MV-4-11 (cell line): ENCODE results near the gene THOC6.

Experiments used
- DNase-seq: peaks from one replicate; lab custom pipeline; 2025; lab: John Stamatoyannopoulos, UW

The THOC6 gene

GRCh38 chr16:3015865-3016521 is 7.8 kb upstream of the THOC6 start:
- no peak for DNase-seq

- no peak for DNase-seq
These were observed 6.5 kb upstream of the THOC6 start for GRCh38 chr16:3017344-3017743.

- DNase-seq: no peak
These were observed 5.9 kb upstream of the THOC6 start, which contains the start of gene CLDN6 for GRCh38 chr16:3017794-3018506. Gene CLDN6 (minus strand): TSS chr16:3018183. CDS start chr16:3016021, 2,162 bp downstream.

GRCh38 chr16:3019594-3020246 is 4.1 kb upstream of the THOC6 start:
- DNase-seq: peak; percentile 49

GRCh38 chr16:3020247-3020603 is 3.6 kb upstream of the THOC6 start, which contains the start of gene TNFRSF12A:
Gene TNFRSF12A (plus strand): TSS chr16:3020368. CDS start chr16:3020398, 30 bp downstream.
- no peak for DNase-seq

GRCh38 chr16:3020604-3021448 is 3.0 kb upstream of the THOC6 start:
- DNase-seq: no peak

- DNase-seq: peak; percentile 51
These were observed 2.2 kb upstream of the THOC6 start for GRCh38 chr16:3021449-3022207.

GRCh38 chr16:3022208-3022683 is 1.6 kb upstream of the THOC6 start:
- DNase-seq: peak; percentile 71

- DNase-seq: peak; percentile 10
These were observed 986 bp upstream of the THOC6 start for GRCh38 chr16:3022684-3023414.

- DNase-seq: no peak
These were observed 493 bp upstream of the THOC6 start for GRCh38 chr16:3023415-3023668.

- DNase-seq: no peak
These were observed 1.5 kb downstream of the THOC6 start for GRCh38 chr16:3025032-3026002.

- DNase-seq: no peak
These were observed 2.2 kb downstream of the THOC6 start for GRCh38 chr16:3026003-3026378.

- DNase-seq: no peak
These were observed 3.0 kb downstream of the THOC6 start for GRCh38 chr16:3026609-3027488.

- no peak for DNase-seq
These were observed 3.6 kb downstream of the THOC6 start for GRCh38 chr16:3027489-3027795.

GRCh38 chr16:3027983-3028715 is 4.3 kb downstream of the THOC6 start:
- DNase-seq: peak; percentile 71

GRCh38 chr16:3028716-3029319 is 5.0 kb downstream of the THOC6 start:
- DNase-seq: no peak

- peak; percentile 20 for DNase-seq
These were observed 5.8 kb downstream of the THOC6 start for GRCh38 chr16:3029491-3030221.
